H1 (cell line): Measurements from ENCODE around the gene GTPBP1. TPM values are rescaled to one million over a fixed set of nuclear protein-coding genes. Genes with fewer than 3 reads are reported as not detected.

Experiments
- RBBP5 ChIP-seq: IDR thresholded peaks from 2 replicates; pipeline ENCODE4 v1.7.1; 2012; ENCODE audit warnings: low read depth, mild to moderate bottlenecking, inconsistent platforms, low read length, moderate library complexity, borderline replicate concordance
- polyA plus RNA-seq, 7 experiments: library from polyadenylated mRNA; depleted of rRNA in 3 of 7; stranded (reverse) in 5 of 7; unstranded in 2 of 7; fragments of >200 nt in 5 of 7; fragments of 200-250 nt in 2 of 7; gene quantifications; 1 replicate in 5 of 7; 2 replicates in 1 of 7; 4 replicates in 1 of 7; pipeline versions ENCODE4 v1.2.1 to v1.2.3, GENCODE V29; 2011 to 2013; ENCODE audit warnings: missing spikeins in 2 of 7, mixed read lengths in 2 of 7
- total RNA-seq: library from RNA; stranded (reverse); fragmentation: NEBNext Ultra II Directional; extraction: Animal tissue kit (Norgen Biotek cat#: 25700); gene quantifications from 2 replicates; pipeline ENCODE4 v1.2.1, GENCODE V29; 2021

Gene GTPBP1
- total and polyA plus RNA-seq, 2 of the 8 experiments (the other 6 are each of a cell fraction or from before 2014, with no cell fraction given) = 53.1 to 91.8 TPM

DNA sequence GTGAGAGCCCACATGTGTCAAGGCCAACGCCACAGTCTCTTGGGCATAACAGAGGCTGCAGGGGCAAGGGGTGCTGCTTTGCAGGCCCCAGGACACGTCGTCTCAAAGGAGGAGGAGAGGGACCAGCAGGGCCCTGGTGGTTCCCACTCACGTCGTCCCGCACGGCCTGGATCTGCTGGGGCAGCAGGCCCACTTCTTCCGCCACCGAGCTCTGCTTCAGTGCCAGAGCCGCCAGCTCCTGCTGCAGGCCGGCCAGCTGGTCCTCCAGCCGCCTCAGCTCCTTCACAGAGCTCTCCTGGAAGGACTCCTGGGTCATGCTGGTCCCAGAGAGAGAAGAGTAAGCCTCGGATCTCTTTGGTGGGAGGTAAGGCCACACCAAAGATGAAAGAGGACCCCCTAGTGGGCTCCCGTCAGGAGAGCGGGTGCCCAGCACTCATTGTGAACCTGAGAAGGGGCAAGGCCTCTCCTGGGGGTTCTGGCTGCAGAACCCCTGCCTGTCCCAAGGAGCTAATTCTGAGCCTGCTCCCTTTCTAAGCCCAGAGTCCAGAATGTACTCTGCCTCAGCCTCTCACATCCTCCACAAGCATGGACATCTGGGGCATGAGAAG lies 34.5 kb downstream of the GTPBP1 start (continued):
- TF ChIP-seq RBBP5 = no peak
- TF ChIP-seq, all 59 proteins: peak for 0
